HPDE6-E6E7 (cell line): Measurements from ENCODE around the gene EPB42.

ENCODE experiments used
- DNase-seq: peaks from one replicate; pipeline ENCODE4 v3.0.0; 2011; ENCODE audit warnings: missing footprints; ENCODE audit errors: extremely low spot score

The EPB42 gene

DNA sequence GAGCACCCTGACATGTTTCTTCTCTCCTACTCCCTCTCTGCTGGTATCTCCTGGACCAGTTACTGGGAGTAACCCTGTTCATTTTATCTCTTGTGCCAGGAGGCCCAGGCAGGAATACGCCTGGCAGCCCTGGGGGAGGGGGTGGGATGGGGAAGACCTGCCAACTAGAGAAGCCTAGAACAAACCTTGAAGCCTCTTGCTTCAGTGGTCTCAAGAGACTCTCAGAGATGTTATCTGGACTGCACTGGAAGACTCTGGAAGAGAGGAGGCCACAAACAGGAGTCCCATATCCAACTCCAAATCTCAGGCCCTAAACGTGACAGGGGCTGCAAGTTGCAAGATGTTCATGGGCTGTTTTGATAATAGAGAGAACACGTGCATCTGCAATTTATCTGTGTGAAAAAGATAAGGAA lies at the start of gene EPB42:
EPB42 (minus strand) TSS at position 28 of the 413 bp plus-strand sequence. CDS start 193 bp downstream, outside the sequence.
- no peak for DNase-seq

- no peak for DNase-seq
Measured at GRCh38 chr15:43270113-43270665, 49.4 kb upstream of the EPB42 start.

DNA sequence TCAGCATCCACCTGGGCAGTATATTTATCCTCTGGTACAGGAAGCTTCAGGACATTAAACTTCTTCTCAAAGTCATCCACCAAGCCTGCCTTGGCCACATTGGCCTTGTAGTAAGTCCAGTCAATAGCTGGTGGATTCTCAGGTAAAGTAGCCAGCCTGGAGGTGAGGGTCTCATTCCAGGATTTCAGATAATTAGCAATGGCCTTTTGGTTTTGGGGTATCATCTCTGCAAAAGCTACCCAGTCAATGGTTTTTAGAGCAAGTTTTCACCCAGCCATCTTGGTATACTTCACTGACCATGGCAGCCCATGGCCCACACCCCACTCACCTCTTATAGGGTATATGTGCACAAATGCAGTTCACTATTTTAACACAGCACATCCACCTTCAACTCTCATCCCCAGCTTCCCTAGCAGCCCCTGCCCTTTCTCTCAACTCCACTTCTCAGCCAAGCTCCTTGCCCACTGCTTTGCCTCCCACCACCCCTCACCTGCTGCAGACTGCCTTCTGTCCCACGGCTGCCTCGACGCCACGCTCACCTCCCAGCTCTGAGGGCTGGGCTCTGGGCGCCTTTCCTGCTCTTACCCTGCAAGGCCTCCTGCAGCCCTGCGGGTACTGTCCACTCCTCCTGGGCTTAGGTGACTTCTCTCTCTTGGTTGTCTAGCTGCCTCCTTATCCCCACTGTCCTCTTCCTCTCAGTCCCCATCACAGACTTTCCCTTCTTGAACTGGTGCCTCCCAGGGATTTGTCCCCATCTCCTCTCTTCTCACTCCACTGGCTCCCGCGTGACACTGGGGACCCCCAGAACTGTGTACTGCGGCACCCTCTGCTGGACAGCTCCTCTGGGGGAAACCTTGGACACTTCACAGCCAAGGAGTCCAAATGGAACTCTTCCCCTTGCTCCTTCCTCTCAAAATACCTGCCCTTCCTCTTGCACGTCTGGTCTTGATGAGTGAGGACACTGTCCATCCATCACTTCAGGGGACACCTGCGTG lies 47.6 kb upstream of the EPB42 start:
- no peak for DNase-seq

DNA sequence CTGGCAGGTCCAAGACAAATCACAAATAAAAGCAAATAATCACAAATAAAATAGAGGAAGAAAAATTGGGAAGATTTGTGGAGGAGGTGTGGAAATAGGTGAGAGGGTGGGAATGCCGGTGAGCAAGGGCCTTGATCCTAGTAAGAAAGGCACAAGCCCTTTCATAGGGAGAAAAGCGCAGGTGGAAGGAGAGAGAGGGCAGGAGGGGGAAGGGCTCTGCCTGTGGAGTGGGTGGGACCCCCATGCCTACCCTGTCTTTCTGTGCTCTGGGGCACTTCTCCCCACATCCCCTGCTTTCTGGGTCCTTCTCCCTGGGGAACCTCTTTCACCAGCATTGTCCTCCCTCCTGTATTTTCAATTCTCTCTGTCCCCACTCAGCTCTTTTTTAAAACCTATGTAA lies 46.6 kb upstream of the EPB42 start:
- DNase-seq = no peak

GRCh38 chr15:43266834-43267233 lies 46.0 kb upstream of the EPB42 start, which contains the start of gene TGM5:
Gene TGM5 (minus strand): TSS chr15:43266928. CDS start chr15:43266849, 79 bp downstream.
- DNase-seq = peak; percentile 89

DNA sequence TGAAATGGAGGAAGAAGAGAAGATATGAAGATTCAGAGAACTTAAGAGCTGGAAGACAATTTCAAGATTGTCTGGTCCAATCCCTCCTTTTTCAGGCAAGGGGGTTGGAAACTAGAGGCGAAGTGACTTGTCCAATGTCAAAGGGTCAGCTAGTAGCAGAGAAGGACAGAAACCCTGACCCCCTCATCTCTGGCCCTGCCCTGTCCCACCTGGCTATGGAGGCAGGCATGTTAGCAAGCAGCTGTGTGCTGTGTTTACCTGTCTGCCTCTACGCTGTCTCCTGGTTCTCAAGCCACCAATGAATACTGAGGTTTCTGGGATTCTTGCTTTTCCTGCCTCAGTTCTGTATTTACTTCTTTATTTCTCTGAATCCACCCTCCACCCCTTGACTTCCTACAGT lies 45.6 kb upstream of the EPB42 start:
- DNase-seq = no peak

DNA sequence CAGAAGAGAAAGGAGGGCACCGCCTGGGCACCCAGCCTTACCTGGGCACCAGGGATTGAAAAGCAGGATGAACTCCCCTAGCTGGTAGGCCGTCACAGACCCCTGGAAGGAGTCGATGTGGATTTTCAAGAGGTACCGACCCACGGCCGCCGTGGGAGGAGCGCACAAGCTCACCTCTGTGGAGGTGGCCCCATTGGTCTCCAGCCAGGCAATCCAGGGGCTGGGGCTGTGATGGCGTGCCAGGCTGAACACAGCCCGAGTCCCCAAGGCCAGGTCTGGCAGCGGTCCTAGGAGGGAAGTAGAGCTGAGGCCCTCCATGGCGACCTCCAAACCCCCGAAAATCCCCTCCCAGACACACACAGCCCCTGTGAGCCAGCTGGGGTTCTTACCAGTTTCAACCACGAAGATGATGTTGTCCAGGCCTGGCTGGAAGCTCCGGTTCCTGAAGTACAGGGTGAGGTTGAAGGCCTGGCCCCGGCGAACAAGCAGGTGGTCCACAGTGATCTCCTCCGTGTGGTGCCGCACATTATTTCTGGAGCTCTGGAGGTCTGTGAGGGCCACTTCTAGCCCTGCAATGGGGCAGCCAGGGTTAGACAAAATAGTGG lies 39.3 kb upstream of the EPB42 start:
- DNase-seq = no peak

DNA sequence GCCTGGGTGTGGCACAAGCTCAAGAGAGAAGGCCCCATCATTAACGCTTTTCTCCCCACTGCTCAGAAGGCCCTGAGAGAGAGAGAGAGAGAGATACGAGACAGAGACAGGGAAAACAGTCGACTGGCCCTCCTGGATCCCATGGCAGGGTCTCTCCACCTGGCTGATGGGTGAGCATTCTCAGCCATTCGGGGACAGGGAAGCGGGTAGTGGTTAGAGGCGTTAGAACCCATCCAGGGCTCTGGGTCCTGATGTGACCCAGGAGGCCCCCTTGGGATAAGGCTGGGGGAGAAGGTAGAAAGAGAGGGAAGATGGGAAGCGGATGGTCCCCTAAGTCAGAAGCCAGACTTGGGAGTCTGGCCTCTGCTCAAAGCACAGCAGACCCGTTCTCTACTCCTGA lies 38.0 kb upstream of the EPB42 start:
- no peak for DNase-seq

GRCh38 chr15:43256341-43256740 lies 35.5 kb upstream of the EPB42 start:
- no peak for DNase-seq

GRCh38 chr15:43255376-43255775 lies 34.6 kb upstream of the EPB42 start:
- no peak for DNase-seq

DNA sequence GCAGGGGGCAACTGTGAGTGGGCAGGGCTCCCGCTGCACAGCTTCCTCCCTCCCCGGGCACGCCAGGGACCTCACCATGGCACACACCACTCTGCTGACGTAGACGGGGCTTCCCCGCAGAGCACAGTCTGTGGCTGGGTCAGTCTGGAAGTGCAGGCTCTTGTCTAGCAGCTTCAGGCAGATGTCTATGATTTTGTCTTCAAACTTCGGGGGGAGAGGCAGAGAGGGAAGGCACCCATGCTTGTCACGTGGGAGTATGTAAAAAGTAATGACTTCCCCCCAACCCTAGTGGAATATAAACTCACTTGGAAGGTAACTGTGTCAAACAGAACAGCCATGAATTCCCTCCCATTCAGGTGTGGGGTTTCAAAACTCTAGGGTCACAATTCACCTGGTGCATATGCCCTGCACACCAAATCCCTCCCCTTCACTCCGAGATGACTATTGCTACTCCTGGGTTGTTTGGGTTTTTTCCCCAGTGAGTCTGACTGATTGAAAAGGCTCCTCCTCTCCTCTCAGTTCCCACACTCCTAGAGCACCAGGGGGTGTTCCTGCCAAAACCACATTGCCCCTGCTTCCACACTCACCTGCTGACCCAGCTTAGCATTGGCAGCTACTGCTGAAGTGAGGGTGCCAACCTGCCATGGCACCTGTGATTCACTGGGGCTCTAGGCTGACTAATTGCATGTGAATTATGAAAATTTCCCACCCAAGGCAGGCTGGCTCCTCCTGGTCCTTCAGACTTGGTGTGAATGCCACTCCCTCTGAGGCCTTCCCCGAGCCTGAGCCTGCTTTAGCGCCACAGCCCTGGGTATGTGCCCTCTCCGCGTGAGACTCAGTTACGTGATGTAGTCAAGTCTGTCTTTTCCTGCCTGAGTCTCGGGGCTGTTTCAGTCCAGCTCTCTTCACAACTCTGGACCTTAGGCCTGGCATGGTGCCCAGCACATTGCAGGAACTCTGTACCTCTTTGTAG lies 32.9 kb upstream of the EPB42 start:
- peak; percentile 75 for DNase-seq

DNA sequence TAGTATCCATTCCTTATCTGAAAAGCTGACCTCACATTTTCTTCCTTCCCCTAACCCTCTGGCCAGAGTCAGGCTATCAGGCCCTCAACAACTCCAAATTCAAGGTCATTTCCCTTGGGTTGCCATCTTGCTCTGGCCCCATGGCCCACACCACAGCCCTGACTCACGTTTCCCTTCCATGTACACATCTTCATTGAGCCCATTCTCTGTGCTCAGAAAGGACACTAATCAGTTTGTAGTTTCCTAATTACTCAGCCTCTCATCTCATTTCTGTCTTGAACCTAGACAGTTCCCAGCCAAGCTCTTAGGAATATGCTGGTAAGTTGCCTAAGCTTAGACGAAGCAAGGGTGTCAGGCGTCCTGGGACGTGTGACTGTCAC lies 31.0 kb upstream of the EPB42 start:
- DNase-seq = no peak

- DNase-seq = no peak
Measured at GRCh38 chr15:43251185-43251870, 30.5 kb upstream of the EPB42 start.

DNA sequence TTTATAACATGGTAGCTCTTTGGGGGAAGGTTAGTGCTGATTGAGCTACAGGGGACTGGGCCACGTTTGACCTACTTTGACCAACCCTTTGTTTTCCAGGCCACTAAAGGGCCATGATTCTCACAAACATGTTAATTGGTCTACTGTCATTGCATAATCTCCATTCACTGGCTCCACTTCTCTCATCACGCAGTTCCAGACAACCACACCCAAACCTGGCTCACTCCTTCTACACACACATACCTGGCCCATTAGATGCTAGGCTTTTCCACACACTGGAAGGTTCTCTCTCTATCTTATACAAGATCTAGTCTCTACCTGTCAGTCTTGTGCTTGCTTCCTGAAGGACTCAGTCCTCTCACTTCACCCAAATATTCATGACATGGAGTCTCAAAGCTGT lies 30.0 kb upstream of the EPB42 start:
- DNase-seq = no peak

DNA sequence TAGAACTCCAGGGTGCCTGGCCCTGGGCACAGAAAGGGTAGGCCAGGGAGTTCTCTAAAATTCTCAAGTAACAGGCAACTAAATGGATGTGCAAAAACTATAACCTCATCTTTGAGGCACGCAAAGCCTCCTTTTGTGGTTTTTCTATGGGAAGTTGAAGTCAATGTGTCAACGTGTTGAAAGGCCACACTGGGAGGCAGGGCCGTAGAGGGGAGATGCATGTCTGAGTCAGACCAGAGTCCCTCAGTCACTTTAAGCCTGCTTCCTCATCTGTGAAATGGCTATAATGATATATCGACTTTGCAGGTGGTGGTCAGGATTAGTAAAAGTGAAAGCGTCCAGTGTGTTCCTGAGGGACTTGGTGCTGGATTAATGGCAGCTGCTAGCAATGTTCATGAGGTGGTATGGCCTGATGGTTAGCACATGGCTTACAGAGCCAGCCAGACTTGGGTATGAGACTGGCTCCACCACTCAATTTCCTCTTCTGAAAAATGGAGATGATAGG lies 28.9 kb upstream of the EPB42 start:
- peak; percentile 47 for DNase-seq

GRCh38 chr15:43249236-43249635 lies 28.4 kb upstream of the EPB42 start:
- no peak for DNase-seq

GRCh38 chr15:43246261-43246774 lies 25.5 kb upstream of the EPB42 start:
- DNase-seq = no peak

DNA sequence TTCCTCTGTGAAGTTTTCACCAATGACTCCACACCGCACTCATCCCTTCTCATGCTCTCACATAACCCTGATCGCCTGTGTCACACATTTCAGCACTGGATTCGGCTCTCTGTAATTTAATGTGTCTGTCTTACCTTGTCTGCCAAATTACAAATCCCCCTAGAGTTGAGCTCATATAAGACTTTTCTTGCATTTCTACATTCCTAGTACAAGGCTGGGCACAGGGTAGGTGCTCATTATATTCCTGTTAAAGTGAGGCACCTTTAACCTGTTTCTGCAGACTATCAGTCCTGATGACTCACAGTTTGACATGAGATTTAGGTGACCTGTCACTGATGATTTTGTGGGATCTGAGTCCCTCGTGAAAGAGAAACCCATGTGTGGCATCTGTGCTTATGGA lies 23.3 kb upstream of the EPB42 start:
- no peak for DNase-seq

DNA sequence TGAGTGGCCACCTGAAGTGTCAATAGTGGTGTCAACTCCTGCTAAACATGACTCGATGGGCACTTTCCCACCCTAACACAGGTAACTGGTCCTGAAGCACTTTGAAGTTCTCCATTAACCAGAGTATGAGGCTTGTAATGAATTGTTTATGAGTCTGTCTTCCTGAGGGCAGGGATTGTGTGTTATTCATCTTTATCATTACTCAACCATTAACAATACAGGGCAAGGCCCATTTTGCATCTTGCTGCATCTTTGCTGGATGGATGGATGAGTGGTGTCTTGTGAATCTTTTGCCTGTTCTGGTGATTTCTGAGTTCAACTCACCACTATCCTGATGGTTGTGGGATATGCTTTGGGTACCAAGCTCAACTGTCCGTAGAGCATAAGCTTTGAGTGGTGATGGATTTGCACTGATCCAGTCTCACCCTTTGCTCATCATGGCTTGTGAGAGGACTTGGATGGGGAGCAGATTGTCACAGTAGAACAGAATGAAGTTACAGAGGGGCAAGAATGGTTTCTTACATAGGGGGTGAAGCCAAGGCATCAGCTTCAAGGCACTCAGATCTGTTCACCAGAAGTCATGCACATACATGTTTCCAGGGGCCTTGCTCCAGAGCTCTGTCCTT lies 22.3 kb upstream of the EPB42 start:
- DNase-seq = no peak

DNA sequence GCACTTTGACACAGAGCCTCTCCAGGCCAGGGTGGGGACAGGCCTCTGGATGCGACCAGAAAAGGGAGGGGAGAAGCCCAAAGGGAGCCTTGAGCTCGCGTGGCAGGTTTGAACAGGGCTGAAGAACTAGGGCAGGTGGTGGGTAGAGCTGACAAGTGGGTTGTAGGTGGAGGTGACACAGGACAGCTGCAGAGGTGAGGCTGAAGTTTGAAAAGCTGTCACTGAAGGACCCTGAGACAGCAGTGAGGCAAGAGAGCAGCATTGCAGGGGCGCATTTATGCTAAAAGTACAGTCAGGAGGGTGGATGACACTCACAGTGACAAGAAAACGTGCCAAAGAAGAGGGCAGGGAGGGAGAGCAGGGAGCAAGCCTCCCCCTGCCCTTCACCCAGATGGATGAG lies 21.8 kb upstream of the EPB42 start:
- no peak for DNase-seq
